Naive thymus-derived CD8-positive, alpha-beta T cell (primary cell): ENCODE measurements around the gene CCDC61. TPM values are rescaled to one million over a fixed set of nuclear protein-coding genes. Genes with fewer than 3 reads are reported as not detected.

Experiments used
- ATAC-seq, 2 donors: fragments of 150-1000 bp; cut with Tn5 transposase in 1 of 2; sonication (Bioruptor Pico), chemical (Tn5 transposase) in 1 of 2; 1 replicate in 1 of 2; 2 replicates in 1 of 2; pipeline ENCODE4 v1.10.0; 2021; ENCODE audit warnings: mild to moderate bottlenecking in 2 of 2, moderate library complexity in 2 of 2
- POLR2A ChIA-PET: fragments of 350-600 bp; sonication (Branson Sonifier 250); formaldehyde crosslinking; loops from one replicate; lab custom pipeline; 2021; ENCODE audit warnings: antibody characterized with exemption; lab: Charles Lee
- DNase-seq, 10 donors: peaks; one replicate each; pipeline versions ENCODE4 v3.0.0 to v3.0.0-alpha.2; 2020 to 2022
- H3K27ac Mint-ChIP-seq, 10 donors: one replicate each; pipeline ENCODE4 v1.8.0; 2020 to 2022; ENCODE audit warnings: mild to moderate bottlenecking in 10 of 10, mixed read lengths in 10 of 10, moderate library complexity in 4 of 10, inconsistent platforms in 1 of 10
- H3K27me3 Mint-ChIP-seq, 5 donors: one replicate each; pipeline ENCODE4 v1.8.0; 2021 to 2022; ENCODE audit warnings: mixed read lengths in 5 of 5
- H3K36me3 Mint-ChIP-seq, 3 donors: one replicate each; pipeline ENCODE4 v1.8.0; 2020 to 2022; ENCODE audit warnings: mixed read lengths in 3 of 3, mild to moderate bottlenecking in 2 of 3, inconsistent platforms in 1 of 3
- H3K4me1 Mint-ChIP-seq, 4 donors: one replicate each; pipeline ENCODE4 v1.8.0; 2021 to 2022; ENCODE audit warnings: mixed read lengths in 4 of 4
- H3K4me3 Mint-ChIP-seq, 10 donors: one replicate each; pipeline ENCODE4 v1.8.0; 2020 to 2022; ENCODE audit warnings: mild to moderate bottlenecking in 10 of 10, mixed read lengths in 10 of 10, moderate library complexity in 6 of 10, inconsistent platforms in 1 of 10
- H3K9me3 Mint-ChIP-seq, 9 donors: one replicate each; pipeline ENCODE4 v1.8.0; 2020 to 2022; ENCODE audit warnings: mixed read lengths in 9 of 9, mild to moderate bottlenecking in 3 of 9, inconsistent platforms in 1 of 9, moderate library complexity in 1 of 9
- polyA plus RNA-seq, 3 donors: library from polyadenylated mRNA; unstranded; fragments of 300-500 nt; fragmentation: Illumina TruSeq; gene quantifications; one replicate each; pipeline ENCODE4 v1.2.3, GENCODE V29; 2021
- total RNA-seq, 8 experiments: library from RNA in 2 of 8; stranded (reverse) in 2 of 8; gene quantifications; one replicate each; pipeline ENCODE4 v1.2.3 and lab custom pipeline; 2021 to 2026

CCDC61 gene
- total and polyA plus RNA-seq, 5 experiments from 2014 or later = 7.9 to 38.9 (median 12.1) TPM

GRCh38 chr19:46002678-46003275 is 7.5 kb downstream of the CCDC61 start:
- peaks cover 0 to 2% (median 0%) of the 10 kb centered on the region in 5 donors for H3K27me3 Mint-ChIP-seq
- no peak overlapping the region for H3K27ac Mint-ChIP-seq
- no peak overlapping the region for H3K4me3 Mint-ChIP-seq
- peaks cover 29 to 32% (median 29%) of the 10 kb centered on the region in 4 donors for H3K4me1 Mint-ChIP-seq
- H3K36me3 Mint-ChIP-seq = peaks cover 4 to 39% (median 9%) of the 10 kb centered on the region in 3 donors
- POLR2A ChIA-PET = no interaction called here
- ATAC-seq (no peak), DNase-seq (no peak)
- H3K9me3 Mint-ChIP-seq = no peaks in the 10 kb centered on the region

DNA sequence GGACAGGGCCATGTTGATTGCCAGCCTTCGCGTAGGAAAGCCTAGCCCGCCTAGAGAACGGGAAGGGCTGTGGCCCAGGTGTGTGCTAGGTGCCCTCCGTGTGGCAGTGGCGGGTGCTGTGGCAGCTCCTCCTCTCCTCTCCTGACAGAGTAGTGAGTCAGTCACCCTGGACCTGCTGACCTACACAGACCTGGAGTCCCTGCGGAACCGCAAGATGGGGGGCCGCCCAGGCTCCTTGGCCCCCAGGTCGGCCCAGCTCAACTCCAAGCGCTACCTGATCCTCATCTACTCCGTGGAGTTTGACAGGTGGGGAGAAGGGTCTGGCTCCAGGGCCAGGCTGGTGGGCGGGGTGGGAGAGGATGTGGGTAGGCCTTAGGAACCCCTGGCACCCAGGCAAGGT is 11.1 kb downstream of the CCDC61 start:
- Mint-ChIP-seq H3K36me3 (peaks cover 4 to 57% (median 12%) of the 10 kb centered on the region in 3 donors), H3K27me3 (no peaks in the 10 kb centered on the region), H3K27ac (no peak overlapping the region), H3K4me3 (no peak overlapping the region), H3K9me3 (no peaks in the 10 kb centered on the region), H3K4me1 (peaks cover 2 to 14% (median 8%) of the 10 kb centered on the region in 4 donors)
- DNase-seq (no peak), ATAC-seq (no peak)
- POLR2A ChIA-PET = no interaction called here

- H3K27ac Mint-ChIP-seq = peak overlapping the region in 1 of 10 donors; percentile 61
- H3K4me3 Mint-ChIP-seq = no peak overlapping the region
- ATAC-seq (peak; percentile 59 to 73), DNase-seq (peak; percentile 29 to 80 (median 59))
- H3K36me3 Mint-ChIP-seq = peaks cover 4 to 53% (median 10%) of the 10 kb centered on the region in 3 donors
- peaks cover 5 to 7% (median 5%) of the 10 kb centered on the region in 5 donors for H3K27me3 Mint-ChIP-seq
- peaks cover 5 to 20% (median 10%) of the 10 kb centered on the region in 4 donors for H3K4me1 Mint-ChIP-seq
- H3K9me3 Mint-ChIP-seq = no peaks in the 10 kb centered on the region
- POLR2A ChIA-PET = no interaction called here
These were observed 14.6 kb downstream of the CCDC61 start for GRCh38 chr19:46009530-46010510.

- peak overlapping the region in 2 of 10 donors; percentile 17 to 25 for H3K27ac Mint-ChIP-seq
- peak overlapping the region; percentile 34 to 93 (median 74) for H3K4me3 Mint-ChIP-seq
- H3K9me3 Mint-ChIP-seq = no peaks in the 10 kb centered on the region
These were observed 19.3 kb downstream of the CCDC61 start for GRCh38 chr19:46014534-46014933.

GRCh38 chr19:46014941-46015686 is 19.8 kb downstream of the CCDC61 start:
- Mint-ChIP-seq H3K27ac (peak overlapping the region in 1 of 10 donors; percentile 87), H3K4me3 (peak overlapping the region; percentile 62 to 93 (median 82)), H3K4me1 (peaks cover 8 to 29% (median 18%) of the 10 kb centered on the region in 4 donors), H3K9me3 (no peaks in the 10 kb centered on the region), H3K36me3 (peaks cover 0 to 22% (median 2%) of the 10 kb centered on the region in 3 donors), H3K27me3 (peaks cover 5 to 12% (median 9%) of the 10 kb centered on the region in 5 donors)
- POLR2A ChIA-PET = interaction anchor here (0.6 kb wide), 1 partner anchor 246 kb away, joined by 4 read pairs; the partner anchor contains the start of gene SIX5
- DNase-seq (peak; percentile 43 to 81 (median 58)), ATAC-seq (peak; percentile 53 to 71)

More at GRCh38 chr19:46014534-46014933, 19.3 kb downstream of the CCDC61 start:
- ATAC-seq = no peak
- no peak for DNase-seq
- Mint-ChIP-seq H3K36me3 (peaks cover 0 to 28% (median 3%) of the 10 kb centered on the region in 3 donors), H3K27me3 (peaks cover 5 to 12% (median 9%) of the 10 kb centered on the region in 5 donors), H3K4me1 (peaks cover 11 to 34% (median 19%) of the 10 kb centered on the region in 4 donors)
- POLR2A ChIA-PET = no interaction called here

DNA sequence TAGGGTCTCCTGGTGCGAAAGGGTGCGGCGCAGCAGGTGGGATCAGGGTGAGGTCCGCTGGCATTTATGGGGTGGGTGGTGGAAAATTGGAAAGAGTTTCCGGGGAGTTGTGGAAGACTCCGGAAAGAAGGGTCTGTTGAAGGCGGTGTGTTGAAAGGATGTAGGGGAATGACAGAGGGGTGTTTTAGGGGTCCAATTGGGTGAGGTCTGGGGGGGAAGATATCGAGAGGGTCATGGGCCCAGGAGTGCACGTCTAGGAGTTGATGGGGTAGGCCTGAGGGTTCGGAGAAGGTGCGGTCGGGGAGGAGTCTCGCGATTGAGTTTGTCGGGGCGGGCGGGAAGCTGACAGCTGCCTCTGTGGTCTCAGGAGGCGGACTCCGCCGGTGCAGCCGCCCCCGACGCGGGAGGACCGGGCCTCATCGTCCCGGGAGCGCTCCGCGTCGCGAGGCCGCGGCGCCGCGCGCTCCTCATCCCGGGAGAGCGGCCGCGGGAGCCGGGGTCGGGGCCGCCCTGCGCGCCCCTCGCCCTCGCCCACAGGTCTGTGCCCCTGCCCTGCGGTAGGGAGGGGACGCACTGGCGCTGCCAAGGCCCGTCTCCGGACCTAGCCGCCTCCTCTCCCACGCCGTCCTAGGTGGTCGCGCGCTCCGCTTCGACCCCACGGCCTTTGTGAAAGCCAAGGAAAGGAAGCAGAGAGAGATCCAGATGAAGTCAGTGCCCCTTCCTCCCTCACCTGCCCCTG is 20.6 kb downstream of the CCDC61 start:
- DNase-seq (peak in 9 of 10 donors; percentile 27 to 71 (median 41)), ATAC-seq (peak; percentile 58 to 63)
- peaks cover 8 to 27% (median 18%) of the 10 kb centered on the region in 4 donors for H3K4me1 Mint-ChIP-seq
- peak overlapping the region; percentile 81 to 93 (median 90) for H3K4me3 Mint-ChIP-seq
- peaks cover 5 to 12% (median 9%) of the 10 kb centered on the region in 5 donors for H3K27me3 Mint-ChIP-seq
- no peaks in the 10 kb centered on the region for H3K9me3 Mint-ChIP-seq
- H3K27ac Mint-ChIP-seq = peak overlapping the region in 5 of 10 donors; percentile 34 to 87 (median 48)
- POLR2A ChIA-PET = interaction anchor here (0.6 kb wide), 1 partner anchor 247 kb away, joined by 4 read pairs; the partner anchor contains the start of gene SIX5
- peaks cover 0 to 16% (median 0%) of the 10 kb centered on the region in 3 donors for H3K36me3 Mint-ChIP-seq

DNA sequence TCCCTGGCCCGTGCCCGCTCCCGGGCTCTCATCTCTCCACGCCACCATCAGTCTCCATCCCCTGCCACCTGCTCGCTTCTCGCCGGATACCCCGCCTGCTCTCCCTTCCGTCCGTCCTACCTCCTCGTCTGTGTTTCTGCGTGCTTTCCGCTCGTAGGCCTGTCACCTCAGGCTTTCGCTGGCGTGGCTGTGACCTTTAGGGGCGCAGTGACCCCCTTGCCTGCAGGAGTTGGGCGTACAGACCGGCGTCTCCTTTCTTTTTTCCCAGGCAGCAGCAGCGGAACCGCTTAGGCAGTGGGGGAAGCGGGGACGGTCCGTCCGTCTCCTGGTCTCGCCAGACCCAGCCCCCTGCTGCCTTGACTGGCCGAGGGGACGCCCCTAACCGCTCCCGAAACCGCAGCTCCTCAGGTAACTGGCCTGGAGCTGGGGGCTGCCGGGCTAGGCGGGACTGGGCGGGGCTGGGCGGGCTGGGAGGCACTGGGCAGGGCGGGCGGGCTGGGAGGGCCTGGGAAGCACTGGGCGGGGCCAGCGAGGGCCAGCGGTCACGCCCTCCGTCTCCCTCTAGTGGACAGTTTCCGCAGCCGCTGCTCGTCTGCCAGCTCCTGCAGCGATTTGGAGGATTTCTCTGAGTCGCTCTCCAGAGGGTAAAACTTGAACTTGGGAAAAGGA is 21.3 kb downstream of the CCDC61 start:
- H3K4me3 Mint-ChIP-seq = peak overlapping the region; percentile 81 to 93 (median 90)
- POLR2A ChIA-PET = no interaction called here
- H3K36me3 Mint-ChIP-seq = peaks cover 0 to 10% (median 0%) of the 10 kb centered on the region in 3 donors
- ATAC-seq (peak; percentile 66 to 73), DNase-seq (peak; percentile 68 to 85 (median 78))
- H3K27me3 Mint-ChIP-seq = peaks cover 5 to 12% (median 9%) of the 10 kb centered on the region in 5 donors
- peaks cover 8 to 27% (median 18%) of the 10 kb centered on the region in 4 donors for H3K4me1 Mint-ChIP-seq
- H3K9me3 Mint-ChIP-seq = no peaks in the 10 kb centered on the region
- H3K27ac Mint-ChIP-seq = peak overlapping the region in 4 of 10 donors; percentile 34 to 81 (median 51)

GRCh38 chr19:46017095-46017429 is 21.8 kb downstream of the CCDC61 start:
- Mint-ChIP-seq H3K9me3 (no peaks in the 10 kb centered on the region), H3K27ac (no peak overlapping the region), H3K4me1 (peaks cover 12 to 27% (median 18%) of the 10 kb centered on the region in 4 donors), H3K27me3 (peaks cover 5 to 12% (median 9%) of the 10 kb centered on the region in 5 donors), H3K4me3 (peak overlapping the region; percentile 39 to 93 (median 62)), H3K36me3 (peaks cover 0 to 5% (median 0%) of the 10 kb centered on the region in 3 donors)
- DNase-seq (no peak), ATAC-seq (no peak)
- POLR2A ChIA-PET = no interaction called here

DNA sequence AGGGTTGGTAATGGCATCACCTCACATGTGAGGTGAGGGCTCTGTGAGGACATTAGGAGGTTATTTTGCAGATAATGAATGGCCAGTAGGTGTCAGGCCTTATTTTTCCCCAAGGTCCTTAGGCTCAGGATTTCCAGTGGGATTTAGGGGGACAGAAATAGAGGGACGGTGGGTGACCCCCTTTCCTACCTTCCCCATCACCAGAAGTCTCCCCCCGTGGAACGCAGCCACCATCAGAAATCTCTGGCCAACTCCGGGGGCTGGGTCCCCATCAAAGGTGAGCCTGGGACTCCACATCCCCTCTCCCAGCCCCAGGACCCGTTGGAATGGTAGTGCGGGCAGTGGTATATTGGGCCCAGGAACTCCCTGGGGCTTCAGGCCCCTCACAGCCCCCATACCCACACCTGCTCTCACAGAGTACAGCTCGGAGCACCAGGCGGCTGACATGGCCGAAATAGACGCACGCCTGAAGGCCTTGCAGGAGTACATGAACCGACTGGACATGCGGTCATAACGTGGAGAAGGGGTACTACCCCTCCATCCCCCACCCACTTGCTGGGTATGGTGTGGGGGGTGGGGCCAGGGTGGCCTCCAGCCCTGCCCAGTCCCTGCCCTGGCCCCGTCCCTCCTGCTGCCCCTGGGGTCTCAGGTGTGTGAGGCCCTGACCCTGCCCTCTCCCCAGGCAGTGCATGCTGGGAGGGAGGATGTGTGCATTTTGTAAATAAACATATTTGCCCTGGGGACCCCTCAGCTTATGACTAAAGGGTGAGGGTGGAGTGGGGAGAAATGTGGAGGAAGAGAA is 22.8 kb downstream of the CCDC61 start:
- POLR2A ChIA-PET = no interaction called here
- DNase-seq (no peak), ATAC-seq (no peak)
- Mint-ChIP-seq H3K36me3 (peaks cover 0 to 3% (median 0%) of the 10 kb centered on the region in 3 donors), H3K4me3 (peak overlapping the region in 4 of 10 donors; percentile 14 to 48 (median 30)), H3K27ac (no peak overlapping the region), H3K9me3 (no peaks in the 10 kb centered on the region), H3K27me3 (peaks cover 5 to 12% (median 9%) of the 10 kb centered on the region in 5 donors), H3K4me1 (peaks cover 15 to 27% (median 18%) of the 10 kb centered on the region in 4 donors)

- DNase-seq (no peak), ATAC-seq (no peak)
- POLR2A ChIA-PET = no interaction called here
- Mint-ChIP-seq H3K27ac (no peak overlapping the region), H3K4me3 (no peak overlapping the region), H3K27me3 (peaks cover 6 to 17% (median 12%) of the 10 kb centered on the region in 5 donors), H3K9me3 (no peaks in the 10 kb centered on the region), H3K4me1 (peaks cover 15 to 27% (median 19%) of the 10 kb centered on the region in 4 donors), H3K36me3 (peaks cover 0 to 3% (median 0%) of the 10 kb centered on the region in 3 donors)
These were observed 23.5 kb downstream of the CCDC61 start for GRCh38 chr19:46018729-46019251.
